HL-60 (cell line): ENCODE measurements around the gene NT5C2.

Source experiments
- POLR2AphosphoS5 ChIP-seq: IDR thresholded peaks from 2 replicates; pipeline ENCODE4 v1.6.1; 2012; ENCODE audit warnings: low read depth
- TF ChIP-seq, protein P1 (sequence below): IDR thresholded peaks from one replicate; pipeline ENCODE4 v1.5.1; 2011; ENCODE audit warnings: low read length, control low read depth, inconsistent platforms; ENCODE audit not compliant: insufficient read depth

DNA sequence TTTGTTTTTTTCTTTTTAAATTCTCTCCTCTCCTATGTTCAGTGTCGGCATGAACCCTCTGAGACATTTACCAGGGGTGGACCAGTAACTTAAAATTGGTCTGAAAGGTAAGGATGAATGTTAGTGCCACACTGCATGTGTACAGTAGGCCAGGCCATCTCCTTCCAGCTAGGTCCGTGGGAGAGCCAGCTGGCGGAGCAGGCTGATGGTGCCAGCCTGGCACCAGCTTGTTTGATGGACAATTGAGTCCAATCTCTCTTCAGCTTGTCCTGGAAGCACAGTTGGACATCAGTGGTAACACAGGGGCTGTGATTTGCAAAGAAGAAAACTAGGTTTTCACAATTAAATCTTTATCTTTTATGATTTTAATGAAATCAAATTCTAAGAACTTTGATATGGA is 138.5 kb downstream of the NT5C2 start:
- TF ChIP-seq, protein P1, sequence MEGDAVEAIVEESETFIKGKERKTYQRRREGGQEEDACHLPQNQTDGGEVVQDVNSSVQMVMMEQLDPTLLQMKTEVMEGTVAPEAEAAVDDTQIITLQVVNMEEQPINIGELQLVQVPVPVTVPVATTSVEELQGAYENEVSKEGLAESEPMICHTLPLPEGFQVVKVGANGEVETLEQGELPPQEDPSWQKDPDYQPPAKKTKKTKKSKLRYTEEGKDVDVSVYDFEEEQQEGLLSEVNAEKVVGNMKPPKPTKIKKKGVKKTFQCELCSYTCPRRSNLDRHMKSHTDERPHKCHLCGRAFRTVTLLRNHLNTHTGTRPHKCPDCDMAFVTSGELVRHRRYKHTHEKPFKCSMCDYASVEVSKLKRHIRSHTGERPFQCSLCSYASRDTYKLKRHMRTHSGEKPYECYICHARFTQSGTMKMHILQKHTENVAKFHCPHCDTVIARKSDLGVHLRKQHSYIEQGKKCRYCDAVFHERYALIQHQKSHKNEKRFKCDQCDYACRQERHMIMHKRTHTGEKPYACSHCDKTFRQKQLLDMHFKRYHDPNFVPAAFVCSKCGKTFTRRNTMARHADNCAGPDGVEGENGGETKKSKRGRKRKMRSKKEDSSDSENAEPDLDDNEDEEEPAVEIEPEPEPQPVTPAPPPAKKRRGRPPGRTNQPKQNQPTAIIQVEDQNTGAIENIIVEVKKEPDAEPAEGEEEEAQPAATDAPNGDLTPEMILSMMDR = no peak
- no peak for TF ChIP-seq POLR2AphosphoS5
